ENCODE results near the gene SYNGR2. TPM values are rescaled to one million over a fixed set of nuclear protein-coding genes. Genes with fewer than 3 reads are reported as not detected.

The SYNGR2 gene
- total RNA-seq, 6 donors from 2014 or later = 110 to 265 (median 179) TPM

DNA sequence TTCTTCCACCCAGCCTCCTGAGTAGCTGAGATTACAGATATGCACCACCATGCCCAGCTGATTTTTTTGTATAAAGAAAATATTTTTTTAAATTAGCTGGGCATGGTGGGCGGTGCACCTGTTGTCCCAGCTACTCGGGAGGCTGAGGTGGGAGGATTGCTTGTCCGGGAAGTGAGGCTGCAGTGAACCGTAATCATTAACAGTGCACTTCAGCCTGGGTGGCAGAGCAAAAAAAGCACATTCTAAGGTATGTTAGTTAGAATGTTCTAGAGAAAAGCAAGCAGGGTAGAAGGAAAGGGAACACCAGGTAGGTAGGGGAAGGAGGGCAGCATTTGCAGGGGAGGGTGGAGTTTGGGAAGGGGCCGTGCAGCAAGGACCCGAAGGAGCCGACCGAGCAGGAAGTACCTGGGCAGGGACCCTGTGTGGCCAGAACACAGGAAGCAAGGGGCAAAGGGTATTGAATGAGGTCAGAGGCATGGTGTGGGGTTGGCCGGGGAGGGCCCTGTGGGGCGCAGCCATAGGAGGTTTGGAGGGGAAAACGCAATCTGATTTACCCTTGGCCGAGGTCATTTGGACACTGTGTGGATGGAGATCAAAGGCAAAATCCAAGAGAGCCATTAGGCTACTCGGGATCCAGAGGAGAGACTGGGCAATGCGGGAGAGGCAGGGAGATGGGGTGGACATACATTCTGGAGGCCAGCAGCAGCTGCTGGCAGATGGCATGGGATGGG is 19.9 kb upstream of the SYNGR2 start:
- no peak overlapping the region for H3K27ac ChIP-seq
- no peaks in the 10 kb centered on the region for H3K27me3 ChIP-seq
- TF ChIP-seq POLR2AphosphoS5 (IDR thresholded peaks at IDR 0.05) (no peak), POLR2A (IDR thresholded peaks at IDR 0.05) (no peak), EP300 (IDR thresholded peaks at IDR 0.05) (no peak), CTCF (IDR thresholded peaks at IDR 0.05) (no peak)
- H3K9me3 ChIP-seq = no peaks in the 10 kb centered on the region
- no peak for ATAC-seq (ENCODE audit: low FRiP score in 2 of 2)
- 68 to 78% methylated on average over 14 of the region's 14 CpGs for WGBS, 2 donors
- H3K36me3 ChIP-seq = no peaks in the 10 kb centered on the region
- H3K4me1 ChIP-seq = peaks cover 33 to 62% (median 46%) of the 10 kb centered on the region in 4 donors
- H3K4me3 ChIP-seq = no peak overlapping the region
- DNase-seq = no peak

GRCh38 chr17:78151514-78152008 is 16.8 kb upstream of the SYNGR2 start:
- DNase-seq = peak in 1 of 2 donors; percentile 72
- WGBS, 2 donors = 37 to 40% methylated on average over 7 of the region's 7 CpGs

GRCh38 chr17:78154903-78155811 is 13.2 kb upstream of the SYNGR2 start:
- TF ChIP-seq EP300 (IDR thresholded peaks at IDR 0.05) = no peak
- TF ChIP-seq POLR2A (IDR thresholded peaks at IDR 0.05) = peak in 1 of 4 donors; percentile 45
- ATAC-seq (ENCODE audit: low FRiP score in 2 of 2) (peak in 1 of 2 donors; percentile 66), DNase-seq (no peak)
- H3K4me1 ChIP-seq = peaks cover 13 to 18% (median 15%) of the 10 kb centered on the region in 4 donors
- H3K27me3 ChIP-seq = no peaks in the 10 kb centered on the region
- no peaks in the 10 kb centered on the region for H3K9me3 ChIP-seq
- H3K4me3 ChIP-seq = no peak overlapping the region
- 73 to 78% methylated on average over 11 of the region's 11 CpGs for WGBS, 2 donors
- H3K36me3 ChIP-seq = no peaks in the 10 kb centered on the region
- peak overlapping the region in 1 of 4 donors; percentile 21 for H3K27ac ChIP-seq

More at GRCh38 chr17:78151514-78152008, 16.8 kb upstream of the SYNGR2 start:
- no peak for TF ChIP-seq POLR2AphosphoS5 (IDR thresholded peaks at IDR 0.05)
- no peak for TF ChIP-seq POLR2A (IDR thresholded peaks at IDR 0.05)
- no peak for TF ChIP-seq EP300 (IDR thresholded peaks at IDR 0.05)
- no peak for TF ChIP-seq CTCF (IDR thresholded peaks at IDR 0.05)
- Histone ChIP-seq H3K27ac (peak overlapping the region; percentile 42 to 69 (median 58)), H3K4me3 (no peak overlapping the region), H3K27me3 (no peaks in the 10 kb centered on the region), H3K9me3 (no peaks in the 10 kb centered on the region), H3K4me1 (peaks cover 13 to 33% (median 18%) of the 10 kb centered on the region in 4 donors), H3K36me3 (no peaks in the 10 kb centered on the region)
- peak; percentile 13 to 69 for ATAC-seq (ENCODE audit: low FRiP score in 2 of 2)

GRCh38 chr17:78159575-78160158 is 8.7 kb upstream of the SYNGR2 start:
- no peak for TF ChIP-seq POLR2AphosphoS5 (IDR thresholded peaks at IDR 0.05)
- no peak for TF ChIP-seq POLR2A (IDR thresholded peaks at IDR 0.05)
- TF ChIP-seq CTCF (IDR thresholded peaks at IDR 0.05) = no peak
- no peak for TF ChIP-seq EP300 (IDR thresholded peaks at IDR 0.05)
- no peaks in the 10 kb centered on the region for H3K4me1 ChIP-seq
- H3K27me3 ChIP-seq = no peaks in the 10 kb centered on the region
- ATAC-seq (ENCODE audit: low FRiP score in 2 of 2) (no peak), DNase-seq (no peak)
- 67% methylated on average over 10 of the region's 10 CpGs for WGBS, 2 donors
- no peaks in the 10 kb centered on the region for H3K36me3 ChIP-seq
- no peaks in the 10 kb centered on the region for H3K9me3 ChIP-seq
- H3K4me3 ChIP-seq = no peak overlapping the region
- H3K27ac ChIP-seq = no peak overlapping the region

Measured in upper lobe of left lung (tissue), 6 donors.